ENCODE results near the gene ABCA4. TPM values are rescaled to one million over a fixed set of nuclear protein-coding genes. Genes with fewer than 3 reads are reported as not detected.

Gene ABCA4
- total RNA-seq, 4 donors from 2014 or later, result 0.19 to 1.7 (median 0.45) TPM

DNA sequence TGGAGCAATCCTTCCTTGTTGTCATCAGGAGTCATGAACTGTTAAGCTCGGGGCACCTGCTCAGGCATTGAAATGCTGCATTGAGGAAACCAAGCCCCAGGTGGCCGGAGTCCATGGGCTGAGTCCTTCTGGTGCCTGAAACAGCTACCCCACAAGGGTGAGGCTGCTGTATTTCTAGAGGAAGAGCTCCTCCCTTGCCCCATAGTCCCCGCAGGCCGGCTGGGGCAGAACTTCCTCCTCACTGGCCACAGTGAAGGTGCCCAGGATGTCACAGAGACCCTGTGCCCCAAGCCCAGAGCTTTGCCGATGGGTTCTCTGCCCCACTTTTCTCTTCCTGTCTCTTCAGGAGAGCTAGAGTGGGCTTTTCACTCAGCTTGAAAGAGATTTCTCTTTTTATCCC, 130.9 kb downstream of the ABCA4 start:
- DNase-seq (ENCODE audit: extremely low spot score), result no peak
- H3K36me3 ChIP-seq, result no peaks in the 10 kb centered on the region
- TF ChIP-seq POLR2AphosphoS5 (IDR thresholded peaks at IDR 0.05) (no peak), EP300 (IDR thresholded peaks at IDR 0.05) (no peak), POLR2A (IDR thresholded peaks at IDR 0.05; ENCODE audit: low read depth) (no peak)
- TF ChIP-seq, protein P1, sequence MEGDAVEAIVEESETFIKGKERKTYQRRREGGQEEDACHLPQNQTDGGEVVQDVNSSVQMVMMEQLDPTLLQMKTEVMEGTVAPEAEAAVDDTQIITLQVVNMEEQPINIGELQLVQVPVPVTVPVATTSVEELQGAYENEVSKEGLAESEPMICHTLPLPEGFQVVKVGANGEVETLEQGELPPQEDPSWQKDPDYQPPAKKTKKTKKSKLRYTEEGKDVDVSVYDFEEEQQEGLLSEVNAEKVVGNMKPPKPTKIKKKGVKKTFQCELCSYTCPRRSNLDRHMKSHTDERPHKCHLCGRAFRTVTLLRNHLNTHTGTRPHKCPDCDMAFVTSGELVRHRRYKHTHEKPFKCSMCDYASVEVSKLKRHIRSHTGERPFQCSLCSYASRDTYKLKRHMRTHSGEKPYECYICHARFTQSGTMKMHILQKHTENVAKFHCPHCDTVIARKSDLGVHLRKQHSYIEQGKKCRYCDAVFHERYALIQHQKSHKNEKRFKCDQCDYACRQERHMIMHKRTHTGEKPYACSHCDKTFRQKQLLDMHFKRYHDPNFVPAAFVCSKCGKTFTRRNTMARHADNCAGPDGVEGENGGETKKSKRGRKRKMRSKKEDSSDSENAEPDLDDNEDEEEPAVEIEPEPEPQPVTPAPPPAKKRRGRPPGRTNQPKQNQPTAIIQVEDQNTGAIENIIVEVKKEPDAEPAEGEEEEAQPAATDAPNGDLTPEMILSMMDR (IDR thresholded peaks at IDR 0.05), result no peak
- peaks cover 0 to 4% (median 0%) of the 10 kb centered on the region in 4 donors for H3K27me3 ChIP-seq
- no peaks in the 10 kb centered on the region for H3K9me3 ChIP-seq
- intact Hi-C loops (cut with DNase I), result no loop called here
- no peaks in the 10 kb centered on the region for H3K4me1 ChIP-seq
- H3K27ac ChIP-seq (replicated peaks in 1 of 4), result no peak overlapping the region
- 88% methylated on average over 3 of the region's 5 CpGs for WGBS
- H3K4me3 ChIP-seq, result no peak overlapping the region

DNA sequence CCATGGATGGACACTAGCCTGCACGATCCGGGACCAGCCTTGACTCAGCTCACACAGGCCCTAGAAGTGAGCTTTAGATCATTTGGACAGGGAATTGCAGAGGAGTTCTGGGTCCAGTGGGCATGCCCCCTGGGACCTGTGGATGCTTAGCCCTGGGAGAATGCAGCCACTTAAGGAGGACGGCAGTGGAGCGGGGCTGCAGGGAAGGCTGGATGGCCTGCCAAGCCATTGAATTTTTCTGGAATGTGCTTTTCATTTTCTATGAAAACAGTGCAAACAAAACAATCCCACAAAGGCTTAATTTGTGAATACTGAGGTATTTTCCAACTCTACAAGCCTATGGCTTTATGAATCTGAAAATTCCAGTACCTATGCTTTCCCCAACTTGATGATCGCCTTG, 131.3 kb downstream of the ABCA4 start:
- no peak for DNase-seq (ENCODE audit: extremely low spot score)
- TF ChIP-seq POLR2AphosphoS5 (IDR thresholded peaks at IDR 0.05) (no peak), POLR2A (IDR thresholded peaks at IDR 0.05; ENCODE audit: low read depth) (no peak), EP300 (IDR thresholded peaks at IDR 0.05) (no peak)
- TF ChIP-seq, protein P1 (IDR thresholded peaks at IDR 0.05), result no peak
- H3K36me3 ChIP-seq, result no peaks in the 10 kb centered on the region
- H3K4me1 ChIP-seq, result no peaks in the 10 kb centered on the region
- 90% methylated on average over 5 of the region's 5 CpGs for WGBS
- H3K27ac ChIP-seq (replicated peaks in 1 of 4), result no peak overlapping the region
- H3K9me3 ChIP-seq, result no peaks in the 10 kb centered on the region
- H3K27me3 ChIP-seq, result peaks cover 0 to 4% (median 0%) of the 10 kb centered on the region in 4 donors
- intact Hi-C loops (cut with DNase I), result no loop called here
- no peak overlapping the region for H3K4me3 ChIP-seq

GRCh38 chr1:93988634-93989350, 132.2 kb downstream of the ABCA4 start:
- Histone ChIP-seq H3K4me3 (no peak overlapping the region), H3K36me3 (no peaks in the 10 kb centered on the region), H3K4me1 (no peaks in the 10 kb centered on the region), H3K27me3 (peaks cover 0 to 4% (median 0%) of the 10 kb centered on the region in 4 donors), H3K9me3 (no peaks in the 10 kb centered on the region), H3K27ac (replicated peaks in 1 of 4) (no peak overlapping the region)
- TF ChIP-seq POLR2AphosphoS5 (IDR thresholded peaks at IDR 0.05), result no peak
- TF ChIP-seq EP300 (IDR thresholded peaks at IDR 0.05), result no peak
- TF ChIP-seq POLR2A (IDR thresholded peaks at IDR 0.05; ENCODE audit: low read depth), result no peak
- TF ChIP-seq, protein P1 (IDR thresholded peaks at IDR 0.05), result no peak
- intact Hi-C loops (cut with DNase I), result no loop called here
- WGBS, result 63% methylated on average over 3 of the region's 3 CpGs
- no peak for DNase-seq (ENCODE audit: extremely low spot score)

GRCh38 chr1:93981274-93981667, 139.7 kb downstream of the ABCA4 start:
- Histone ChIP-seq H3K4me1 (peaks cover 16 to 23% (median 17%) of the 10 kb centered on the region in 4 donors), H3K27me3 (peaks cover 0 to 4% (median 0%) of the 10 kb centered on the region in 4 donors), H3K27ac (replicated peaks in 1 of 4) (no peak overlapping the region), H3K9me3 (no peaks in the 10 kb centered on the region), H3K36me3 (no peaks in the 10 kb centered on the region), H3K4me3 (no peak overlapping the region)
- no peak for DNase-seq (ENCODE audit: extremely low spot score)
- WGBS, result 93% methylated on average over 1 of the region's 1 CpG
- no peak for TF ChIP-seq EP300 (IDR thresholded peaks at IDR 0.05)
- no peak for TF ChIP-seq POLR2AphosphoS5 (IDR thresholded peaks at IDR 0.05)
- TF ChIP-seq POLR2A (IDR thresholded peaks at IDR 0.05; ENCODE audit: low read depth), result no peak
- TF ChIP-seq, protein P1 (IDR thresholded peaks at IDR 0.05), result no peak
- intact Hi-C loops (cut with DNase I), result no loop called here

Data from esophagus muscularis mucosa (tissue), 4 donors.